Heart right ventricle (tissue), 16 donors: Measurements from ENCODE around the gene BTBD2. TPM values are rescaled to one million over a fixed set of nuclear protein-coding genes. Genes with fewer than 3 reads are reported as not detected.

ENCODE experiments used
- ATAC-seq, 8 donors: fragments of 200-7000 bp; cut with Tn5 transposase; one replicate each; pipeline ENCODE4 v1.9.1; 2020; ENCODE audit warnings: mild to moderate bottlenecking in 8 of 8, moderate library complexity in 8 of 8, moderate number of reproducible peaks in 1 of 8
- DNase-seq, 2 donors: peaks; one replicate each; pipeline ENCODE4 v3.0.0-alpha.2; 2020
- H3K27ac ChIP-seq, 10 donors: fragments of 200-600 bp; sonication (generic) in 2 of 10; one replicate each; pipeline versions ENCODE4 v1.5.0 to v1.8.0; 2020 to 2022; ENCODE audit warnings: mild to moderate bottlenecking in 3 of 10
- H3K27me3 ChIP-seq, 7 donors: fragments of 200-600 bp; one replicate each; pipeline ENCODE4 v1.8.0; 2021 to 2022; ENCODE audit warnings: mild to moderate bottlenecking in 2 of 7
- H3K36me3 ChIP-seq, 9 donors: fragments of 200-600 bp; sonication (generic) in 1 of 9; one replicate each; pipeline versions ENCODE4 v1.5.0 to v1.8.0; 2020 to 2022; ENCODE audit warnings: mild to moderate bottlenecking in 2 of 9
- H3K4me1 ChIP-seq, 9 donors: fragments of 200-600 bp; sonication (generic) in 1 of 9; one replicate each; pipeline versions ENCODE4 v1.5.0 to v1.8.0; 2020 to 2022; ENCODE audit warnings: mild to moderate bottlenecking in 4 of 9
- H3K4me3 ChIP-seq, 10 donors: fragments of 200-600 bp; sonication (generic) in 2 of 10; one replicate each; pipeline versions ENCODE4 v1.5.0 to v1.8.0; 2020 to 2022; ENCODE audit warnings: mild to moderate bottlenecking in 7 of 10, moderate library complexity in 2 of 10
- H3K9me3 ChIP-seq, 11 donors: fragments of 200-600 bp in 10 of 11; sonication (generic) in 2 of 11; one replicate each; pipeline versions ENCODE4 v1.5.0 to v1.8.0; 2013 to 2022; ENCODE audit warnings: mild to moderate bottlenecking in 2 of 11, control low read depth in 1 of 11, moderate library complexity in 1 of 11
- WGBS, 2 donors: extraction: QIAGEN DNeasy Blood & Tissue Kit; methylation state at CpG; one replicate each; pipeline ENCODE4 v1.1.7; 2013; ENCODE audit warnings: inconsistent platforms in 1 of 2; 5-methylcytosine and 5-hydroxymethylcytosine counted together
- intact Hi-C, 10 donors: fragments of 100-400 bp; cut with DNase I; formaldehyde crosslinking; loops; one replicate each; pipeline versions ENCODE4 v1.11.1 to v1.14.2; 2022
- polyA plus RNA-seq, 2 donors: library from polyadenylated mRNA; stranded (reverse); fragments of 200-250 nt; gene quantifications; one replicate each; pipeline ENCODE4 v1.2.3, GENCODE V29; 2013
- total RNA-seq, 10 donors: library from RNA; stranded (reverse); fragmentation: NEBNext Ultra II Directional in 3 of 10; extraction: Animal tissue kit (Norgen Biotek cat#: 25700) in 3 of 10; gene quantifications; one replicate each; pipeline versions ENCODE4 v1.2.1 to v1.2.4, GENCODE V29; 2021 to 2023
- TF ChIP-seq, protein P1 (sequence below), 9 donors: fragments of 200-600 bp; sonication (generic) in 2 of 9; IDR thresholded peaks; one replicate each; pipeline versions ENCODE4 v1.5.0 to v1.8.0; 2021 to 2022; ENCODE audit warnings: antibody characterized with exemption in 9 of 9, mild to moderate bottlenecking in 5 of 9, moderate library complexity in 1 of 9
- donor health status: Arrhythmogenic right ventricular cardiomyopathy.
- donor health status: ischemic (EF 13 %, LVEDD 7.1; RV severe dilation, severe dysfunction).
- donor health status: healthy with polysubstance abuse.
- donor health status: DM: no; HTN: yes; CAD: no.
- donor health status: DM: no; HTN: no; CAD: no.
- donor health status: ischemic (EF 25% LVEDD 6.9; RV normal size, moderate dysfunction).
- donor health status: ischemic (EF 25% LVEDD 5.7; RV mildly dilated, moderate dysfunction).
- donor health status: healthy.
- donor health status: DM: yes; HTN: yes; CAD: no.
- donor health status: Ischemic cardiomyopathy.
- donor health status: ischemic (EF 35%, LVEDD 5.7; RV mildly dilated, moderate dysfunction).
- donor health status: nonischemic (EF 11% LVEDD 7.7; RV severe dilation, severe dysfunction).
- donor health status: DM: yes; HTN: yes; CAD: no.
- donor health status: PGD.
- donor health status: ischemic (EF 29% LVEDD 5.4; RV normal size, mild dysfunction).
- donor health status: nonischemic (EF 23%, LVEDD 6.1; RV moderate dilation, normal function).

Gene BTBD2
- total and polyA plus RNA-seq, 12 donors: 42.8 to 70.4 (median 55.8) TPM

DNA sequence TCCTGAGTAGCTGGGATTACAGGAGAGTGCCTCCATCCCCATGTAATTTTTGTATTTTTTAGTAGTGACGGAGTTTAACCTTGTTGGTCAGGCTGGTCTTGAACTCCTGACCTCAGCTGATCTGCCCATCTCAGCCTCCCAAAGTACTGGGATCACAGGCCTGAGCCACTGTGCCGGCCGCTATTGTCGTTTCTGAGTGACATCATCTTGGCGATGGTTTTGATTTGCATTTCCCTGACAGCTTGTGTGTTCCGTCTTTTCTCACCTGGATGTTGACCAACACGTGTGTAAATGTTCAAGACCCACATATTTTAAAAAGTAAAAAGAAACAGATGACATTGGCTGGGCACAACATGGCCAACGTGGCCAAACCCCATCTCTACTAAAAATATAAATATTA, 48.3 kb upstream of the BTBD2 start:
- no peaks in the 10 kb centered on the region for H3K36me3 ChIP-seq
- peaks cover 22 to 60% (median 43%) of the 10 kb centered on the region in 9 donors for H3K4me1 ChIP-seq
- H3K4me3 ChIP-seq: peak overlapping the region in 1 of 10 donors; percentile 15
- DNase-seq (no peak), ATAC-seq (no peak)
- peak overlapping the region in 9 of 10 donors; percentile 50 to 98 (median 86) for H3K27ac ChIP-seq
- no peaks in the 10 kb centered on the region for H3K9me3 ChIP-seq
- intact Hi-C loops: loop anchor here in 2 of 10 donors (10.0 kb wide), 2 partner anchors 139 to 199 kb away; partner anchors contain the start of gene KLF16 (in 1 of the 2)
- TF ChIP-seq, protein P1, sequence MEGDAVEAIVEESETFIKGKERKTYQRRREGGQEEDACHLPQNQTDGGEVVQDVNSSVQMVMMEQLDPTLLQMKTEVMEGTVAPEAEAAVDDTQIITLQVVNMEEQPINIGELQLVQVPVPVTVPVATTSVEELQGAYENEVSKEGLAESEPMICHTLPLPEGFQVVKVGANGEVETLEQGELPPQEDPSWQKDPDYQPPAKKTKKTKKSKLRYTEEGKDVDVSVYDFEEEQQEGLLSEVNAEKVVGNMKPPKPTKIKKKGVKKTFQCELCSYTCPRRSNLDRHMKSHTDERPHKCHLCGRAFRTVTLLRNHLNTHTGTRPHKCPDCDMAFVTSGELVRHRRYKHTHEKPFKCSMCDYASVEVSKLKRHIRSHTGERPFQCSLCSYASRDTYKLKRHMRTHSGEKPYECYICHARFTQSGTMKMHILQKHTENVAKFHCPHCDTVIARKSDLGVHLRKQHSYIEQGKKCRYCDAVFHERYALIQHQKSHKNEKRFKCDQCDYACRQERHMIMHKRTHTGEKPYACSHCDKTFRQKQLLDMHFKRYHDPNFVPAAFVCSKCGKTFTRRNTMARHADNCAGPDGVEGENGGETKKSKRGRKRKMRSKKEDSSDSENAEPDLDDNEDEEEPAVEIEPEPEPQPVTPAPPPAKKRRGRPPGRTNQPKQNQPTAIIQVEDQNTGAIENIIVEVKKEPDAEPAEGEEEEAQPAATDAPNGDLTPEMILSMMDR (IDR thresholded peaks at IDR 0.05): no peak
- 75 to 79% methylated on average over 8 of the region's 8 CpGs for WGBS, 2 donors
- no peaks in the 10 kb centered on the region for H3K27me3 ChIP-seq

DNA sequence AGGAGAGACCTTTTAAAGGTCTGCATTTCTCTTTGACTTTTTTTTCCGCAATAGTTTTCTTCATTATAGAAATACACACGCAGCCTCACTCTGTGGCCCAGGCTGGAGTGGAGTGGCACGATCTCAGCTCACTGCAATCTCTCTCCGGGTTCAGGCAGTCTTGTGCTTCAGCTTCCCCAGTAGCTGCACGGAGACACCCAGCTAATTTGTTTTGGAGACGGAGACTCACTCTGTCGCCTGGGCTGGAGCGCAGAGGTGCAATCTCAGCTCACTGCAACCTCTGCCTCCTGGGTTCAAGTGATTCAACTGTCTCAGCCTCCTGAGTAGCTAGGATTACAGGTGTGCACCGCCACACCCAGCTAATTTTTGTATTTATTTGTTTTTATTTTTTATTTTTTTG, 47.3 kb upstream of the BTBD2 start:
- Histone ChIP-seq H3K27me3 (no peaks in the 10 kb centered on the region), H3K27ac (peak overlapping the region in 5 of 10 donors; percentile 99 to 100 (median 100)), H3K9me3 (no peaks in the 10 kb centered on the region), H3K36me3 (no peaks in the 10 kb centered on the region), H3K4me1 (peaks cover 22 to 67% (median 44%) of the 10 kb centered on the region in 9 donors), H3K4me3 (no peak overlapping the region)
- TF ChIP-seq, protein P1 (IDR thresholded peaks at IDR 0.05): no peak
- no peak for DNase-seq
- intact Hi-C loops: loop anchor here in 2 of 10 donors (10.0 kb wide), 2 partner anchors 138 to 198 kb away; partner anchors contain the start of gene KLF16 (in 1 of the 2)
- 84 to 86% methylated on average over 9 of the region's 9 CpGs for WGBS, 2 donors
- no peak for ATAC-seq

DNA sequence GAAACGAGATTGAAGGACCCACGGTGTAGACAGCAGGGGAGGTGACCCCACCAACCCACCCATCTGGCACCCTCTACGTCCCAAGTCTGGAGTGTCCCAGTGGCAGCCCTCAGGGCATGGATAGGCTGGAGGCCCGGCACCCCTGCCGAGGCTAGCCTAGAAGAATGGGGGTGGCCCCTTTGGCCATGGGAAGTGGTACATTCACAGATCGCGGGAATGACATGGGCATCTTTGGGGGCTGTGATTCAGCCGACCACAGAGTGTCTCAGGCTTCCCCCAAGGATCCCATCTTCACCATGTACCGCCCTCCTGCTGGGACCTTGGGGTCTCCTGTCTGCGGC, 46.8 kb upstream of the BTBD2 start:
- DNase-seq (no peak), ATAC-seq (no peak)
- H3K4me1 ChIP-seq: peaks cover 25 to 71% (median 47%) of the 10 kb centered on the region in 9 donors
- WGBS, 2 donors: 58 to 59% methylated on average over 10 of the region's 10 CpGs
- no peaks in the 10 kb centered on the region for H3K9me3 ChIP-seq
- TF ChIP-seq, protein P1 (IDR thresholded peaks at IDR 0.05): no peak
- H3K4me3 ChIP-seq: peak overlapping the region in 7 of 10 donors; percentile 58 to 92 (median 80)
- no peaks in the 10 kb centered on the region for H3K36me3 ChIP-seq
- H3K27me3 ChIP-seq: no peaks in the 10 kb centered on the region
- H3K27ac ChIP-seq: peak overlapping the region in 9 of 10 donors; percentile 97 to 100 (median 100)
- intact Hi-C loops: loop anchor here in 2 of 10 donors (10.0 kb wide), 2 partner anchors 138 to 198 kb away; partner anchors contain the start of gene KLF16 (in 1 of the 2)

DNA sequence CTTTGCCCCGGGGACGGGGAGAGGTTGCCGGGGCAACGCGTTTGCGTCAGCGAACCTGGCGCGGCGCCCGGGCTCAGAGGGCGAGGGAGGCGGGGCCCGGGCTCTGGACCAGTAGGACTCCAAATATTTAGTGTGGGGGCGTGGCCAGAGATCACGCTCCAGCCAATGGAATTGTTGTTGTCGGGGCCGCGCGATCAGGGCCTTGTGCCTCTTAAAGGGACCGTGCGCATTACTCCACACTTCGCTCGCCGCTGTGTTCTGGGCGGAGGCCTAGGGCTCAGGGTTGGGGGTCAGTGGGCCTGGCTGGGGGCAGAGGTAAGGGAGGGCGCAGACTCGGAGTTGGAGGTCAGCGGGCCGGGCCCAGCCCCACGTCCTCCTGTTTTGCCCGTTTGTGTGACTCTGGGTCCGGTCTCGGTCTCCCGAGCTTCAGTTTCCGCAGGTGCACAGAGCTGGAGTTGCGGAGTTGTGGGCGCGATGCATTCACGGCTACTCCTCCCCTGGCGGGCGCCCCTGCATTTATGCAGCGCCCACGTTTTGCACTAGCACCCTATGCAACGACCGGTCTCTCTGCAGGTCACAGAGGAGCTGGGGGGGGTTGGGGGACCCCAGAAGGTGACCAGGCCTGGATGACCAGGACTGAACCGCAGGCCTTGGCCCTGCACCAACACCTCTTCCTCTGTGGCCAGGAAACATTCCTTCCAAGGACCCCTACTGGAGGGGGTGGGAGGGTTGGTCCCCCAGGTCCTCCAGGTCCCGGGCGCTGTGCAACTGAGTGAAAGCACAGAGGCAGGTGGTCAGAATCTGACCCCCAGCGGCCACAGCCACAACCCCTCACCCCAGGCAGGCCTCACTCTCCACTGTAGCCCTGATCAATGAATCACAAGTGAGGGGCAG, 46.2 kb upstream of the BTBD2 start:
- Histone ChIP-seq H3K4me1 (peaks cover 26 to 77% (median 53%) of the 10 kb centered on the region in 9 donors), H3K36me3 (no peaks in the 10 kb centered on the region), H3K9me3 (no peaks in the 10 kb centered on the region), H3K4me3 (peak overlapping the region; percentile 37 to 92 (median 64)), H3K27ac (peak overlapping the region; percentile 97 to 100 (median 100)), H3K27me3 (no peaks in the 10 kb centered on the region)
- intact Hi-C loops: loop anchor here in 2 of 10 donors (10.0 kb wide), 2 partner anchors 137 to 197 kb away; partner anchors contain the start of gene KLF16 (in 1 of the 2)
- DNase-seq: peak; percentile 99
- ATAC-seq: peak; percentile 84 to 94 (median 88)
- WGBS, 2 donors: 1 to 2% methylated on average over 46 to 50 of the region's 50 CpGs
- TF ChIP-seq, protein P1 (IDR thresholded peaks at IDR 0.05): peak in 3 of 9 donors; percentile 8 to 29 (median 23)
